Measurements from ENCODE around the gene STK11.
A peak's percentile ranks its signal among the peaks of the same experiment; 100 is the strongest.

Gene STK11

DNA sequence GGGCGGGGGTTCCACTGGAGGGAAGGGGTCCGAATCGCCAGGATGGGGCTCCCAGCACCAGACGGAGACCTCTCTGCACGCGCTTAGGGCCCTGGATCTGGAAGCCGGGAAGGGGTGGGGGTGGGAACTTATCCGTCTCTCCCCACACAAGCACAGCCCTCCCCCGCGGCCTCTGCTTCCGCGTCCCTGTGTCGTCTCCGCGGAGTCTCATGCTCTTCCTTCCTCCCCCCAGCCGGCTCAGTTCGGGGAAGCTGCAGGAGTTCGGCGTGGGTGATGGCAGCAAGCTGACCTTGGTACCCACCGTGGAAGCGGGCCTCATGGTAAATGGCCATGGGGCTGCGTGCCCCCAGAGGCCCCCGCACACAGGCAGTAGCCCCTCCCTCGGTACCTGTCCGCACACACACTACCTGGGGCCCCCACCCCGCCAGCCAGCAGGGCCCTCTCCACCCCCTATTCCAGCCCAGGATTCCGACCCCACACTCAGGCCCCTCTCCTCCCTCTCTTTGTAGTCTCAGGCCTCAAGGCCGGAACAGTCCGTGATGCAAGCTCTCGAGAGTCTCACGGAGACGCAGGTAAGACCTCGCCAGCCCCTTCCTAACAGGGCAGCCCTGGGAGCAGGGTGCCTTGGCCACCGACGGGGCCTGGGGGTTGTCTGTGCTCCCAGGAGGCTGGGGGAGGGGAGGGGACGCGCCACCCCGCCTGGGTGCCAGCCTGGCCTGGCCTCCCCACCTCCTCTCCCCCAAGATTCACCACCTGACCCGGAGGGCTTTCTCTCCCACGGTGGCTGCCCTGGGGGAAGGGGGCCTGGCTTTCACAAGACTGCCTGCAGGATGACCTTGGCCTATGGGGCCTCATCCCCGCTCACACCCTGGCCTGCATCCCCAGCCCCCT lies 46.0 kb downstream of the STK11 start:
- no peak for DNase-seq (ENCODE audit: extremely low read depth, low read depth)
- no peak for TF ChIP-seq CTCF (IDR thresholded peaks at IDR 0.05; ENCODE audit: low read depth, low read length)

DNA sequence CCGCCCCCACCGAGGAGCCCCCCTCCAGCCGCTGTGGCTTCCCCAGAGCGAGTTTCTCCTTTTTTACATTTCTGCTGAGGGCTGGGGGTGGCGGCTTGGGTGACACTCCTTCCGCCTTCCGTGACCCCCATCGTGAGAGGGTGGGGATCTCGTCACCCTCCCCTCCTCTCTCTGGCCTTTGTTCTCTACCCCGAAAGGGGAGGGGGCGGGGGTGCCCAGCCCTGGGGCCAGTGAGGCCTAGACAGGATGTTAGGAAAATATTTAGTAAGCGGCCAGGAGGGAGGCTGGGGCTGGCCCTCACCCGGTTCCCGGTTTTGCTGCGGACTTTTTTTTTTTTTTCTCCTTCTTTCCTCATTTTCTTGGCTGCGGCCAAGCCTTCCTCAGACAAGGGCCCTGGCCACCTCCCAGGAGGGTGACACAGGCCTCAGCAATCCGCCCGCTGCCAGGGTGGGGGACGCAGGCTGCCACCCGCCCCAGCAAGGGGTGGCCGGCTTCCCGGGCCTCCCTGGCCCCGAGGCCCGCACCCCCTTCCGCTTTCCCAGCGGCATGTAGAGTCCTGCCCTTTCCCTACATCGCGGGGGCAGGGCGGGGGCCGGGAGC lies 46.7 kb downstream of the STK11 start:
- DNase-seq (ENCODE audit: extremely low read depth, low read depth): peak; percentile 92
- TF ChIP-seq CTCF (IDR thresholded peaks at IDR 0.05; ENCODE audit: low read depth, low read length): no peak

GRCh38 chr19:1252821-1253513 lies 47.4 kb downstream of the STK11 start:
- TF ChIP-seq CTCF (IDR thresholded peaks at IDR 0.05; ENCODE audit: low read depth, low read length): peak; percentile 5; the same call in 1 of the 2 replicates
- DNase-seq (ENCODE audit: extremely low read depth, low read depth): peak; percentile 96

DNA sequence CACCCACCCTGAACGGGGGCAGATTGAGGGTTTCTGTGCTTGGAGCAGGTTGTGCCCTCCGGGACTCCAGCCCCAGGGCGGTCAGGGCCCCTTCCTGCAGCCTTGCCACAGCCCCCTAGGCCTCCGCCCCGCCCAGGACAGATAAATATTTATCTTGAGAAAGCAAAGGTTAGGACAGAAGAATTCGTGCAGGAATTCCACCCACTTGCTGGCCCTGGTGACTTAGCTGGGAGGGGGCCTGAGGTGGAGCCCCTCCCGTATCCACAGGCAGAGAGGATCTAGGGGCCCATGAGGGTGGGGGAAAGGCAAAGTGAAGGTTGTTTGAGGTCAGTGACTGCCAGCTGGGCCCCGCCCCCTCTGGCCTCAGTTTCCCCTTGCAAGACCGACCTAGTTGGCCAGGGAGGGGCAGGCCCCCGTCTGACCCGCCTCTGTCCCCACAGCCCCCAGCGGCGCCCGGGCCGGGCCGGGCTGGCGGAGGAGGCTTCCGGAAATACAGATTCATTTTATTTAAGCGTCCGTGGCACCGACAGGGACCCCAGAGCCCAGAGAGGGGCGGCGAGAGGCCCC lies 48.0 kb downstream of the STK11 start:
- peak; percentile 69 for DNase-seq (ENCODE audit: extremely low read depth, low read depth)
- TF ChIP-seq CTCF (IDR thresholded peaks at IDR 0.05; ENCODE audit: low read depth, low read length): no peak

DNA sequence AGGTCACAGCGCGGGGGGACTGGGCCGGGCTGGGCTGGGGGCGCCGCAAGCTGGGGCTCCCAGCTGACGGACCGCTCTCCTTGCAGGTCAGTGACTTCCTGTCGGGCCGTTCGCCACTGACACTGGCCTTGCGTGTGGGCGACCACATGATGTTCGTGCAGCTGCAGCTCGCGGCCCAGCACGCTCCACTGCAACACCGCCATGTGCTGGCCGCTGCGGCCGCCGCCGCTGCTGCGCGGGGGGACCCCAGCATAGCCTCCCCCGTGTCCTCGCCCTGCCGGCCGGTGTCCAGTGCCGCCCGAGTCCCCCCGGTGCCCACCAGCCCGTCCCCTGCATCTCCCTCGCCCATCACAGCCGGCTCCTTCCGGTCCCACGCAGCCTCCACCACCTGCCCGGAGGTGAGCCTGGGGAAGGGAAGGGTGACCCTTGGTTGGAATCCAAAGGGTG lies 48.5 kb downstream of the STK11 start:
- no peak for TF ChIP-seq CTCF (IDR thresholded peaks at IDR 0.05; ENCODE audit: low read depth, low read length)
- no peak for DNase-seq (ENCODE audit: extremely low read depth, low read depth)

DNA sequence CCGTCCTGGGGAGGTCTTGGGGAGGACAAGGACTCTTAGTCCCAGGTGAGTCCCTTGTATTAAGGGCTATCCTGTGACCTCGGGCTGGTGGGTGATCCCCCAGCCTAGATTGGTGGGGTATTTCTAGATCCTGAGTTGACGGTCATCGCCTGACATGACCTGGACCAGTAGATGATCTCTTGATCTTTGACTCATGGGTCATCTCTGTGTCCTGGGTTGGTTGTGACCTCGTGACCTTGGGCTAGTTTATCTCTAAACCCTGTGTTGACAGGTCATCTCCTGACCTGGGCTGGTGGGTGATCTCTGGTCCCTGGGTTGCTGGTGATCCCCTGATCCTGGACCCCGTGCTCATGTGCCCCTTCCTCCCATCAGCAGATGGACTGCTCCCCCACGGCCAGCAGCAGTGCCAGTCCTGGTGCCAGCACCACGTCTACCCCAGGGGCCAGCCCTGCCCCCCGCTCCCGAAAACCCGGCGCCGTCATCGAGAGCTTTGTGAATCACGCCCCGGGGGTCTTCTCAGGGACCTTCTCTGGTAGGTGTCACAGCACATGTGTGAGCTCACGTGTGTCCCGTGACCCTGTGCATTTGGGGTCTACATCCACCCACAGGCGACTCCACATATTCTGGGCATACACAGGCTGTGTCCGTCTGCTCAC lies 49.1 kb downstream of the STK11 start:
- no peak for TF ChIP-seq CTCF (IDR thresholded peaks at IDR 0.05; ENCODE audit: low read depth, low read length)
- DNase-seq (ENCODE audit: extremely low read depth, low read depth): no peak

All from AG09319 (cell line).